ENCODE measurements around the gene FMN2.

GRCh38 chr1:240094041-240094722 is 2.5 kb downstream of the FMN2 start:
- TF ChIP-seq CTCF (IDR thresholded peaks at IDR 0.05) (no peak), POLR2A (IDR thresholded peaks at IDR 0.05) (no peak)

Measured in Peyer's patch (tissue), 4 donors.